CD1c-positive myeloid dendritic cell (primary cell): Measurements from ENCODE around the gene DPM1.

Experiments used
- DNase-seq: peaks from one replicate; pipeline ENCODE4 v3.0.0-alpha.2; 2016; ENCODE audit errors: extremely low spot score

Gene DPM1

GRCh38 chr20:50957798-50958614 is at the start of gene DPM1:
DPM1 (minus strand) TSS chr20:50958532; CDS start chr20:50958523, 9 bp downstream.
- DNase-seq, result peak; percentile 96

GRCh38 chr20:51005214-51005613 is 46.9 kb upstream of the DPM1 start:
- no peak for DNase-seq

- DNase-seq, result no peak
Observed at GRCh38 chr20:51004781-51005180, 46.4 kb upstream of the DPM1 start.

- no peak for DNase-seq
Observed at GRCh38 chr20:51004305-51004727, 46.0 kb upstream of the DPM1 start.

GRCh38 chr20:51003753-51004152 is 45.4 kb upstream of the DPM1 start:
- no peak for DNase-seq

GRCh38 chr20:51002633-51003032 is 44.3 kb upstream of the DPM1 start:
- no peak for DNase-seq

- no peak for DNase-seq
Observed at GRCh38 chr20:51001430-51002265, 43.3 kb upstream of the DPM1 start.

- DNase-seq, result no peak
Observed at GRCh38 chr20:50999355-50999754, 41.0 kb upstream of the DPM1 start.

- DNase-seq, result no peak
Observed at GRCh38 chr20:50996901-50997865, 38.9 kb upstream of the DPM1 start.

GRCh38 chr20:50995506-50995905 is 37.2 kb upstream of the DPM1 start:
- DNase-seq, result no peak

GRCh38 chr20:50993876-50994275 is 35.5 kb upstream of the DPM1 start:
- no peak for DNase-seq

GRCh38 chr20:50992733-50993457 is 34.6 kb upstream of the DPM1 start:
- peak; percentile 69 for DNase-seq

GRCh38 chr20:50992336-50992732 is 34.0 kb upstream of the DPM1 start:
- no peak for DNase-seq

GRCh38 chr20:50991076-50991475 is 32.7 kb upstream of the DPM1 start:
- no peak for DNase-seq

GRCh38 chr20:50987493-50988210 is 29.3 kb upstream of the DPM1 start:
- peak; percentile 83 for DNase-seq

- DNase-seq, result peak; percentile 59
Observed at GRCh38 chr20:50983321-50983720, 25.0 kb upstream of the DPM1 start.

GRCh38 chr20:50982363-50982762 is 24.0 kb upstream of the DPM1 start:
- DNase-seq, result peak; percentile 62

- DNase-seq, result no peak
Observed at GRCh38 chr20:50981714-50982048, 23.3 kb upstream of the DPM1 start.

GRCh38 chr20:50980851-50981713 is 22.8 kb upstream of the DPM1 start:
- DNase-seq, result peak; percentile 71
